ENCODE results near the gene PHF3. TPM values are rescaled to one million over a fixed set of nuclear protein-coding genes. Genes with fewer than 3 reads are reported as not detected.
"Not testable (repeated sequence)": the region's sequence is repeated elsewhere in the genome, so short reads cannot be mapped to it uniquely, and the experiment has no call there.

Gene PHF3
- total RNA-seq, 1 donor from 2014 or later = 33.4 TPM

DNA sequence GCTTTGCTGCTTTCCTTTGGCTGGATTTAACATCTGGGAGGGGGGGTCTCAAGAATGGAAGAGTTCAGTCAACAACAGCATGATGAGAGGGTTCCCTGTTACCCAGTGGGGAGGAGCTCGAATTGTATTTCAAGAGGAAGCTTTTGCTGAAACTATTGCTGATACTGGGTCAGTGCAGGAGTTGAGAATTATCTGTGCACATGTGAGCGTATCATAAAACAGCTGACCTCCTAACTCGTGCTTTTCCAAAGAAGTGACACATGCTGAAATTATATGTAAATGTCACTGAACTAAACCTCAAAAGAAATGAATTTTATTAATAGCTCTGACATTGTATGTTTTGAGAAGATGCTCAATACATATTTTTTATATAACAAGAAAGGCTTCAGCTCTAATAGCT, 96.3 kb downstream of the PHF3 start:
- H3K4me1 Mint-ChIP-seq (ENCODE audit: low read depth, unreplicated experiment) = no peaks in the 10 kb centered on the region
- Histone ChIP-seq H3K79me2 (ENCODE audit: insufficient read depth, low read length) (no peaks in the 10 kb centered on the region), H3K9me3 (ENCODE audit: insufficient read depth, low read depth, low read length) (no peaks in the 10 kb centered on the region), H3K36me3 (ENCODE audit: insufficient read depth, low read length) (no peaks in the 10 kb centered on the region), H3K4me3 (ENCODE audit: insufficient read depth, low read depth, low read length) (no peak overlapping the region), H3K9ac (ENCODE audit: low read length) (no peak overlapping the region), H3K27me3 (ENCODE audit: insufficient read depth, low read length) (no peaks in the 10 kb centered on the region), H4K20me1 (ENCODE audit: insufficient read depth, low read length) (no peaks in the 10 kb centered on the region), H2AFZ (ENCODE audit: low read depth, low read length) (no peak overlapping the region), H3K27ac (ENCODE audit: low read depth, low read length) (peak overlapping the region; percentile 9), H3K4me1 (ENCODE audit: insufficient read depth, low read length) (peaks cover 9% of the 10 kb centered on the region), H3K4me2 (ENCODE audit: low read length) (peak overlapping the region; percentile 60)
- no peak overlapping the region for H3K27ac Mint-ChIP-seq (ENCODE audit: unreplicated experiment)
- no peaks in the 10 kb centered on the region for H3K9me3 Mint-ChIP-seq (ENCODE audit: unreplicated experiment)
- TF ChIP-seq, protein P1, sequence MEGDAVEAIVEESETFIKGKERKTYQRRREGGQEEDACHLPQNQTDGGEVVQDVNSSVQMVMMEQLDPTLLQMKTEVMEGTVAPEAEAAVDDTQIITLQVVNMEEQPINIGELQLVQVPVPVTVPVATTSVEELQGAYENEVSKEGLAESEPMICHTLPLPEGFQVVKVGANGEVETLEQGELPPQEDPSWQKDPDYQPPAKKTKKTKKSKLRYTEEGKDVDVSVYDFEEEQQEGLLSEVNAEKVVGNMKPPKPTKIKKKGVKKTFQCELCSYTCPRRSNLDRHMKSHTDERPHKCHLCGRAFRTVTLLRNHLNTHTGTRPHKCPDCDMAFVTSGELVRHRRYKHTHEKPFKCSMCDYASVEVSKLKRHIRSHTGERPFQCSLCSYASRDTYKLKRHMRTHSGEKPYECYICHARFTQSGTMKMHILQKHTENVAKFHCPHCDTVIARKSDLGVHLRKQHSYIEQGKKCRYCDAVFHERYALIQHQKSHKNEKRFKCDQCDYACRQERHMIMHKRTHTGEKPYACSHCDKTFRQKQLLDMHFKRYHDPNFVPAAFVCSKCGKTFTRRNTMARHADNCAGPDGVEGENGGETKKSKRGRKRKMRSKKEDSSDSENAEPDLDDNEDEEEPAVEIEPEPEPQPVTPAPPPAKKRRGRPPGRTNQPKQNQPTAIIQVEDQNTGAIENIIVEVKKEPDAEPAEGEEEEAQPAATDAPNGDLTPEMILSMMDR (IDR thresholded peaks at IDR 0.05; ENCODE audit: insufficient read depth, low read depth, low read length) = no peak
- TF ChIP-seq EZH2 (IDR thresholded peaks at IDR 0.05; ENCODE audit: insufficient read depth, low read length) = no peak
- no peak for DNase-seq (ENCODE audit: low read depth)
- H3K27me3 Mint-ChIP-seq (ENCODE audit: low read depth, unreplicated experiment) = no peaks in the 10 kb centered on the region
- no peak overlapping the region for H3K4me3 Mint-ChIP-seq (ENCODE audit: unreplicated experiment)
- H3K36me3 Mint-ChIP-seq (ENCODE audit: low read depth, unreplicated experiment) = no peaks in the 10 kb centered on the region
- FAIRE-seq = no peak

DNA sequence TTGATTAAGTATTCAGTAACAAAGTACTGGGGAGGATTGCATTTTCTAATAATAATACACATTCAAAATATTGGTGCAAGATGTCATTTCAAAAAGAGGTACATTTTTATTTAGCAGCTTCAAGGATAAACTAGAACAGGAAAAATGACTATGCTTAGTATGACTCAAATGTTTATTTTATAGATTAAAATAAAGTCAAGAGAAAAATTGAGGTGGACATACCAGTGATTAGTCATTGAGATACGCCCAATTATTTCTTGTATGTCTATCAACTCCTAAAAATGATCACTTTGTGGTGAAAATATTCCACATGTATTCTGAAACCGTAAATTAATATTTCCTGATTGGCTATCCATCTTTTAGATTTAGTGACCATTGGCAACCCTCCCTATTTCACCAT, 96.7 kb downstream of the PHF3 start:
- Histone ChIP-seq H2AFZ (ENCODE audit: low read depth, low read length) (no peak overlapping the region), H3K36me3 (ENCODE audit: insufficient read depth, low read length) (no peaks in the 10 kb centered on the region), H3K9me3 (ENCODE audit: insufficient read depth, low read depth, low read length) (no peaks in the 10 kb centered on the region), H3K79me2 (ENCODE audit: insufficient read depth, low read length) (no peaks in the 10 kb centered on the region), H3K4me3 (ENCODE audit: insufficient read depth, low read depth, low read length) (no peak overlapping the region), H3K4me1 (ENCODE audit: insufficient read depth, low read length) (peaks cover 9% of the 10 kb centered on the region), H3K9ac (ENCODE audit: low read length) (no peak overlapping the region), H4K20me1 (ENCODE audit: insufficient read depth, low read length) (no peaks in the 10 kb centered on the region), H3K27ac (ENCODE audit: low read depth, low read length) (no peak overlapping the region), H3K27me3 (ENCODE audit: insufficient read depth, low read length) (no peaks in the 10 kb centered on the region), H3K4me2 (ENCODE audit: low read length) (peak overlapping the region; percentile 60)
- no peak for FAIRE-seq
- H3K27me3 Mint-ChIP-seq (ENCODE audit: low read depth, unreplicated experiment) = no peaks in the 10 kb centered on the region
- H3K4me1 Mint-ChIP-seq (ENCODE audit: low read depth, unreplicated experiment) = no peaks in the 10 kb centered on the region
- DNase-seq (ENCODE audit: low read depth) = peak; percentile 45
- H3K36me3 Mint-ChIP-seq (ENCODE audit: low read depth, unreplicated experiment) = no peaks in the 10 kb centered on the region
- H3K27ac Mint-ChIP-seq (ENCODE audit: unreplicated experiment) = no peak overlapping the region
- no peak overlapping the region for H3K4me3 Mint-ChIP-seq (ENCODE audit: unreplicated experiment)
- no peak for TF ChIP-seq EZH2 (IDR thresholded peaks at IDR 0.05; ENCODE audit: insufficient read depth, low read length)
- TF ChIP-seq, protein P1 (IDR thresholded peaks at IDR 0.05; ENCODE audit: insufficient read depth, low read depth, low read length) = no peak
- no peaks in the 10 kb centered on the region for H3K9me3 Mint-ChIP-seq (ENCODE audit: unreplicated experiment)

DNA sequence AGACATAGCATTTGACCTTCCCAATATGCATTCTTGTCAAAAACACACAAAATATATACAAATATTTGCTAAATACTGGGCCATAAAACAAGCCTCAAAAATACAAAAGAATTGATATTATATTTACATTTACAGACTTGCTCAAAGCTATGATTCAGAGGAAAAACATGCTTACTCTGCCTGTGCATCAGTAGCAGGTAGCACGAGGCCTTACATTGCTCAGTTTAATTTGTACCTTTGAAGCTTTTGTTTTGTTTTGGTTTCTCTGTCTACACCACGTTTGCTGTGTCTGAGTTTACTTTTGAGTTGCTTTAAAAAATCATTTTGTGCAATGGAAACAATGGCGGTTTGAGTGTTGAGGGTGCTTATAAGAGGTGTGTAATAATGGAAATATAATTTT, 99.3 kb downstream of the PHF3 start:
- Mint-ChIP-seq H3K27me3 (ENCODE audit: low read depth, unreplicated experiment) (no peaks in the 10 kb centered on the region), H3K36me3 (ENCODE audit: low read depth, unreplicated experiment) (no peaks in the 10 kb centered on the region), H3K9me3 (ENCODE audit: unreplicated experiment) (peaks cover 2% of the 10 kb centered on the region), H3K27ac (ENCODE audit: unreplicated experiment) (no peak overlapping the region), H3K4me1 (ENCODE audit: low read depth, unreplicated experiment) (no peaks in the 10 kb centered on the region), H3K4me3 (ENCODE audit: unreplicated experiment) (no peak overlapping the region)
- DNase-seq (ENCODE audit: low read depth) (no peak), FAIRE-seq (no peak)
- Histone ChIP-seq H3K9ac (ENCODE audit: low read length) (no peak overlapping the region), H3K9me3 (ENCODE audit: insufficient read depth, low read depth, low read length) (no peaks in the 10 kb centered on the region), H3K79me2 (ENCODE audit: insufficient read depth, low read length) (no peaks in the 10 kb centered on the region), H3K27me3 (ENCODE audit: insufficient read depth, low read length) (no peaks in the 10 kb centered on the region), H3K36me3 (ENCODE audit: insufficient read depth, low read length) (no peaks in the 10 kb centered on the region), H4K20me1 (ENCODE audit: insufficient read depth, low read length) (no peaks in the 10 kb centered on the region), H3K4me3 (ENCODE audit: insufficient read depth, low read depth, low read length) (no peak overlapping the region), H3K4me2 (ENCODE audit: low read length) (no peak overlapping the region), H3K4me1 (ENCODE audit: insufficient read depth, low read length) (peaks cover 9% of the 10 kb centered on the region), H3K27ac (ENCODE audit: low read depth, low read length) (no peak overlapping the region), H2AFZ (ENCODE audit: low read depth, low read length) (no peak overlapping the region)
- TF ChIP-seq, protein P1 (IDR thresholded peaks at IDR 0.05; ENCODE audit: insufficient read depth, low read depth, low read length) = no peak
- TF ChIP-seq EZH2 (IDR thresholded peaks at IDR 0.05; ENCODE audit: insufficient read depth, low read length) = no peak

DNA sequence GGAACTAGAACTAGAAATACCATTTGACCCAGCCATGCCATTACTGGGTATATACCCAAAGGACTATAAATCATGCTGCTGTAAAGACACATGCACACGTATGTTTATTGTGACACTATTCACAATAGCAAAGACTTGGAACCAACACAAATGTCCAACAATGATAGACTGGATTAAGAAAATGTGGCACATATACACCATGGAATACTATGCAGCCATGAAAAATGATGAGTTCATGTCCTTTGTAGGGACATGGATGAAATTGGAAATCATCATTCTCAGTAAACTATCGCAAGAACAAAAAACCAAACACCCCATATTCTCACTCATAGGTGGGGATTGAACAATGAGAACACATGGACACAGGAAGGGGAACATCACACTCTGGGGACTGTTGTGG, 102.6 kb downstream of the PHF3 start:
- not testable (repeated sequence) for H3K27ac Mint-ChIP-seq (ENCODE audit: unreplicated experiment)

More for the DNA sequence above, 102.6 kb downstream of the PHF3 start:
- H3K79me2 ChIP-seq (ENCODE audit: insufficient read depth, low read length); H3K4me3 ChIP-seq (ENCODE audit: insufficient read depth, low read depth, low read length); H3K4me2 ChIP-seq (ENCODE audit: low read length); H3K9me3 Mint-ChIP-seq (ENCODE audit: unreplicated experiment); H3K27me3 ChIP-seq (ENCODE audit: insufficient read depth, low read length); H3K4me1 ChIP-seq (ENCODE audit: insufficient read depth, low read length); H3K9ac ChIP-seq (ENCODE audit: low read length); H3K27me3 Mint-ChIP-seq (ENCODE audit: low read depth, unreplicated experiment); H3K9me3 ChIP-seq (ENCODE audit: insufficient read depth, low read depth, low read length); DNase-seq (ENCODE audit: low read depth); H2AFZ ChIP-seq (ENCODE audit: low read depth, low read length); H3K36me3 Mint-ChIP-seq (ENCODE audit: low read depth, unreplicated experiment); H4K20me1 ChIP-seq (ENCODE audit: insufficient read depth, low read length); H3K4me3 Mint-ChIP-seq (ENCODE audit: unreplicated experiment); FAIRE-seq; H3K36me3 ChIP-seq (ENCODE audit: insufficient read depth, low read length); H3K27ac ChIP-seq (ENCODE audit: low read depth, low read length): not testable (repeated sequence)
- peaks cover 12% of the 10 kb centered on the region for H3K4me1 Mint-ChIP-seq (ENCODE audit: low read depth, unreplicated experiment)

Measured in astrocyte (in vitro differentiated cells and primary cell).